K562 (cell line): ENCODE measurements around the gene CNOT4. TPM values are rescaled to one million over a fixed set of nuclear protein-coding genes. Genes with fewer than 3 reads are reported as not detected.

Experiments
- ATF1 ChIP-seq, 2 experiments: fragments of 450-650 bp in 1 of 2; IDR thresholded peaks; 2 replicates each; pipeline ENCODE4 v1.6.1; 2016; ENCODE audit warnings: missing compliant biosample characterization in 1 of 2, missing genetic modification characterization in 1 of 2
- CHD1 ChIP-seq: fragments of 200-600 bp; sonication (generic); IDR thresholded peaks from one replicate; pipeline ENCODE4 v1.6.1; 2012; ENCODE audit warnings: mild to moderate bottlenecking, moderate library complexity, low read length, inconsistent platforms
- CTCFL ChIP-seq: IDR thresholded peaks from 2 replicates; pipeline ENCODE4 v1.6.1; 2011; ENCODE audit warnings: borderline replicate concordance, low read depth, mild to moderate bottlenecking, moderate library complexity, low read length; ENCODE audit not compliant: insufficient read depth, poor library complexity, severe bottlenecking
- HDGF ChIP-seq: fragments of 450-650 bp; IDR thresholded peaks from 2 replicates; pipeline ENCODE4 v1.6.1; 2016
- KLF16 ChIP-seq: IDR thresholded peaks from 2 replicates; pipeline ENCODE4 v1.6.1; 2016; ENCODE audit warnings: antibody characterized with exemption
- NCOA6 ChIP-seq: fragments of 450-650 bp; IDR thresholded peaks from 2 replicates; pipeline ENCODE4 v1.6.1; 2017; ENCODE audit warnings: mild to moderate bottlenecking
- NUFIP1 ChIP-seq: fragments of 450-650 bp; IDR thresholded peaks from 2 replicates; pipeline ENCODE4 v1.6.1; 2018; ENCODE audit not compliant: partially characterized antibody
- TAF15 ChIP-seq: fragments of 200-400 bp; formaldehyde crosslinking; IDR thresholded peaks from 2 replicates; pipeline ENCODE4 v1.6.1; 2017; ENCODE audit warnings: mild to moderate bottlenecking, low read depth, low read length, moderate library complexity
- ZBTB1 ChIP-seq: sonication (generic); formaldehyde crosslinking; IDR thresholded peaks from 2 replicates; pipeline ENCODE4 v1.8.1; 2023; ENCODE audit warnings: missing genetic modification reagents, low read depth, mild to moderate bottlenecking, borderline replicate concordance
- ZBTB11 ChIP-seq, 3 experiments: fragments of 200-800 bp in 1 of 3; fragments of 250-450 bp in 1 of 3; fragments of 450-650 bp in 1 of 3; sonication (Bioruptor Pico) in 1 of 3; sonication (Bioruptor generic) in 1 of 3; formaldehyde crosslinking in 1 of 3; IDR thresholded peaks; 2 replicates each; pipeline versions ENCODE4 v1.6.1 to v1.8.0; 2016 to 2022; ENCODE audit warnings: mild to moderate bottlenecking in 2 of 3, missing genetic modification characterization in 2 of 3, missing compliant biosample characterization in 1 of 3, moderate library complexity in 1 of 3
- ZBTB40 ChIP-seq, 2 experiments: fragments of 450-650 bp in 1 of 2; sonication (generic) in 1 of 2; formaldehyde crosslinking in 1 of 2; IDR thresholded peaks; 2 replicates each; pipeline versions ENCODE4 v1.7.1 to v1.9.0; 2016 to 2022; ENCODE audit warnings: inconsistent platforms in 1 of 2, mild to moderate bottlenecking in 1 of 2, missing genetic modification reagents in 1 of 2
- ZNF184 ChIP-seq: sonication (generic); formaldehyde crosslinking; IDR thresholded peaks from 2 replicates; pipeline ENCODE4 v1.5.0; 2020; ENCODE audit warnings: missing genetic modification reagents
- polyA plus RNA-seq, 8 experiments: library from polyadenylated mRNA; depleted of rRNA in 4 of 8; stranded (reverse) in 5 of 8; unstranded in 3 of 8; fragments of >200 nt; fragmentation: Nextera tagmentation in 2 of 8; fragmentation: Illumina TruSeq in 1 of 8; extraction: Ambion mirVana in 2 of 8; extraction: Trizol in 1 of 8; gene quantifications; 2 replicates each; pipeline versions ENCODE4 v1.2.1 to v1.2.3, GENCODE V29; 2011 to 2014; ENCODE audit warnings: inconsistent platforms in 1 of 8, missing spikeins in 1 of 8
- total RNA-seq, 7 experiments: library from RNA; depleted of rRNA in 6 of 7; stranded (reverse); fragments of >200 nt in 6 of 7; fragmentation: Illumina TruSeq in 2 of 7; extraction: Trizol in 2 of 7; gene quantifications; 2 replicates each; pipeline versions ENCODE4 v1.2.1 to v1.2.3, GENCODE V29; 2011 to 2021; ENCODE audit warnings: low replicate concordance in 1 of 7

Gene CNOT4
- total and polyA plus RNA-seq, 9 of the 15 experiments (the other 6 are each of a cell fraction or from before 2014, with no cell fraction given), result 8.6 to 24.1 (median 15.4) TPM

- TF ChIP-seq CHD1 (no peak), ZNF184 (CRISPR knock-in tag) (no peak), ATF1 (CRISPR knock-in tag; IDR thresholded peaks at IDR 0.05) (no peak), ATF1 (tag; IDR thresholded peaks at IDR 0.05) (no peak), HDGF (no peak), NUFIP1 (no peak), NCOA6 (no peak), TAF15 (no peak), CTCFL (peak; percentile 19), ZBTB40 (IDR thresholded peaks at IDR 0.05) (no peak), ZBTB40 (CRISPR knock-in tag; IDR thresholded peaks at IDR 0.05) (no peak), ZBTB1 (no peak), KLF16 (0 out of 2 replicates have a peak, but pooled peaks have one; percentile 15), ZBTB11 (CRISPR knock-in tag; IDR thresholded peaks at IDR 0.05) (no peak)
Observed at GRCh38 chr7:135414850-135415439, 95.0 kb downstream of the CNOT4 start (continued).
